B cell (primary cell): ENCODE data around the gene GALNT17. TPM values are rescaled to one million over a fixed set of nuclear protein-coding genes. Genes with fewer than 3 reads are reported as not detected.

ENCODE experiments used
- ATAC-seq: fragments of 200-7000 bp; cut with Tn5 transposase; one replicate; pipeline ENCODE4 v1.10.0; 2021; ENCODE audit warnings: low read depth, mild to moderate bottlenecking, moderate number of reproducible peaks, moderate library complexity
- CTCF ChIA-PET: fragments of 350-600 bp; sonication (Branson Sonifier 250); formaldehyde crosslinking; loops from one replicate; lab custom pipeline; 2021; ENCODE audit warnings: antibody characterized with exemption, inconsistent platforms; lab: Charles Lee
- POLR2A ChIA-PET: fragments of 350-600 bp; sonication (Branson Sonifier 250); formaldehyde crosslinking; loops from one replicate; lab custom pipeline; 2021; ENCODE audit warnings: antibody characterized with exemption; lab: Charles Lee
- DNase-seq: peaks from one replicate; pipeline ENCODE4 v3.0.0; 2013
- H2AFZ ChIP-seq: 2 replicates; pipeline ENCODE4 v1.6.1; 2012; ENCODE audit warnings: mild to moderate bottlenecking, low read depth, low read length; ENCODE audit not compliant: insufficient read depth, poor library complexity, severe bottlenecking
- H3K27ac ChIP-seq, 2 donors: 1 replicate in 1 of 2; 2 replicates in 1 of 2; pipeline ENCODE4 v1.5.1; 2012 to 2013; ENCODE audit warnings: low read length in 2 of 2, mild to moderate bottlenecking in 2 of 2, moderate library complexity in 1 of 2
- H3K27me3 ChIP-seq, 4 experiments: fragments of 200-600 bp in 1 of 4; sonication (generic) in 1 of 4; replicated peaks in 1 of 4; 1 replicate in 2 of 4; 2 replicates in 2 of 4; pipeline versions ENCODE4 v1.6.1 to v1.7.0; 2013 to 2016; ENCODE audit warnings: low read length in 3 of 4, mild to moderate bottlenecking in 2 of 4, mixed read lengths in 1 of 4, moderate library complexity in 1 of 4; ENCODE audit not compliant: insufficient read depth in 4 of 4, control insufficient read depth in 3 of 4; ENCODE audit errors: control extremely low read depth in 1 of 4
- H3K36me3 ChIP-seq, 2 experiments: replicated peaks in 1 of 2; 1 replicate in 1 of 2; 2 replicates in 1 of 2; pipeline versions ENCODE4 v1.6.1 to v1.7.1; 2013; ENCODE audit warnings: low read length in 1 of 2; ENCODE audit not compliant: insufficient read depth in 2 of 2, control insufficient read depth in 1 of 2; ENCODE audit errors: control extremely low read depth in 1 of 2, extremely low read depth in 1 of 2
- H3K4me1 ChIP-seq, 2 donors: fragments of 200-600 bp in 1 of 2; sonication (generic) in 1 of 2; 1 replicate in 1 of 2; 2 replicates in 1 of 2; pipeline versions ENCODE4 v1.5.1 to v1.6.1; 2013 to 2017; ENCODE audit warnings: low read length in 2 of 2; ENCODE audit not compliant: control insufficient read depth in 2 of 2, insufficient read depth in 2 of 2
- H3K4me2 ChIP-seq: replicated peaks from 2 replicates; pipeline ENCODE3; 2012; ENCODE audit warnings: mild to moderate bottlenecking, low read depth, low read length; ENCODE audit not compliant: poor library complexity, severe bottlenecking
- H3K4me3 ChIP-seq, 5 experiments: fragments of 200-600 bp in 1 of 5; sonication (generic) in 1 of 5; 1 replicate in 3 of 5; 2 replicates in 2 of 5; pipeline versions ENCODE4 v1.5.1 to v1.7.0; 2011 to 2016; ENCODE audit warnings: low read length in 4 of 5, mild to moderate bottlenecking in 4 of 5, low read depth in 2 of 5, control low read depth in 1 of 5, moderate library complexity in 1 of 5; ENCODE audit not compliant: insufficient read depth in 1 of 5; ENCODE audit errors: control extremely low read depth in 1 of 5, extremely low read depth in 1 of 5
- H3K79me2 ChIP-seq: fragments of 200-600 bp; sonication (generic); one replicate; pipeline ENCODE4 v1.6.0; 2016; ENCODE audit warnings: low read length; ENCODE audit not compliant: control insufficient read depth, insufficient read depth
- H3K9ac ChIP-seq: fragments of 200-600 bp; sonication (generic); 2 replicates; pipeline ENCODE4 v1.6.1; 2017; ENCODE audit warnings: mild to moderate bottlenecking, low read length, moderate library complexity
- H3K9me3 ChIP-seq, 3 donors: one replicate each; pipeline versions ENCODE4 v1.6.1 to v1.7.1; 2013; ENCODE audit warnings: low read length in 2 of 3; ENCODE audit not compliant: control insufficient read depth in 2 of 3, insufficient read depth in 1 of 3; ENCODE audit errors: control extremely low read depth in 1 of 3
- H4K20me1 ChIP-seq: 2 replicates; pipeline ENCODE4 v1.6.0; 2012; ENCODE audit warnings: mild to moderate bottlenecking, low read length; ENCODE audit not compliant: insufficient read depth, control insufficient read depth, poor library complexity, severe bottlenecking
- H3K27ac Mint-ChIP-seq: one replicate; pipeline ENCODE4 v1.8.0; 2021; ENCODE audit warnings: mixed read lengths
- H3K27me3 Mint-ChIP-seq: one replicate; pipeline ENCODE4 v1.8.0; 2021; ENCODE audit warnings: mixed read lengths
- H3K4me1 Mint-ChIP-seq: one replicate; pipeline ENCODE4 v1.8.0; 2021; ENCODE audit warnings: mixed read lengths
- H3K4me3 Mint-ChIP-seq: one replicate; pipeline ENCODE4 v1.8.0; 2021; ENCODE audit warnings: mixed read lengths
- H3K9me3 Mint-ChIP-seq: one replicate; pipeline ENCODE4 v1.8.0; 2022; ENCODE audit warnings: mixed read lengths; ENCODE audit not compliant: insufficient read depth
- EZH2 ChIP-seq: IDR thresholded peaks from 2 replicates; pipeline ENCODE4 v1.6.1; 2012; ENCODE audit warnings: borderline replicate concordance, low read depth, mild to moderate bottlenecking, moderate library complexity, low read length; ENCODE audit not compliant: insufficient read depth, poor library complexity, severe bottlenecking
- WGBS: methylation state at CpG from one replicate; pipeline ENCODE4 v1.1.5; 2013; ENCODE audit warnings: missing lambda C conversion rate; ENCODE audit not compliant: insufficient coverage; 5-methylcytosine and 5-hydroxymethylcytosine counted together
- intact Hi-C: fragments of 100-400 bp; cut with micrococcal nuclease; formaldehyde crosslinking; loops from one replicate; pipeline ENCODE4 v1.10.0; 2022
- polyA plus RNA-seq: library from polyadenylated mRNA; depleted of rRNA; stranded (reverse); fragments of >200 nt; gene quantifications from 2 replicates; pipeline ENCODE4 v1.2.3, GENCODE V29; 2012
- total RNA-seq, 2 donors: library from RNA; stranded (reverse); fragments of 120-200 nt in 1 of 2; gene quantifications; 1 replicate in 1 of 2; 2 replicates in 1 of 2; pipeline versions ENCODE4 v1.2.3 to v1.2.4, GENCODE V29; 2013 to 2022
- TF ChIP-seq, protein P1 (sequence below): fragments of 200-600 bp; IDR thresholded peaks from one replicate; pipeline ENCODE4 v1.8.0; 2022; ENCODE audit warnings: antibody characterized with exemption, mild to moderate bottlenecking

GALNT17 gene
- total and polyA plus RNA-seq, 2 donors (not counting 1 experiment from before 2014, with no cell fraction given) = not detected

DNA sequence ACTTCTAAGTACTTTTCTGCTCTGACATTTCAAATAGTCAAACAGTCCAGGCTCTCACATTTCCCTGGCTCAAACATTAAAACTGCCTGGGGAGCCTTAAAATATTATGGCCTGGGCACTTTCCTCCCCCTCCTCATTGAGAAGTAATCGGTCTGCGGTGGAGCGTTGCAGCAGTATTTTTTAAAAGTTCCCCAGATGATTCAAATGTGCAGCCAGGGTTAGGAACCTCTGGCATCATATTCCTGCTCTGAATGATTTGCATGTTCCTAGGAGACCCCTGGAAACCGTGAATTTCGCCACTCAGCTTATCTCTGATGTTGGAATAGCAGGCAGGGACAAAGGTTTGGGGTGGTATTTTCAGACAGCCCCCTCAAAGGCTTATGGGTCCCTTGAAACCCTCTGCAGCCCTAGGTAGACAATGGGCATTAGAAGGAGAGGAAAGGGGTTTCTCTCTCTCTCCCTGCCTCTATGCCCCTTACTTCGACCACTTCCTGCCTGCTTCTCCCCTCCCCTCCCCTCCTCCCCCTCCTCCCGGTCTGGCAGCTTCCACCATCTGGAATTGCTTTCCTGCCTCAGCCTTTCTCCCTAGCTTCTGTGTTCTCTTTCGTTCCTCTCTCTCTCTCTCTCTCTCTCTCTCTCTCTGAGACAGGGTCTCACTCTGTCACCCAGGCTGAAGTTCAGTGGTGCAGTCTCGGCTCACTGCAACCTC is 622.2 kb downstream of the GALNT17 start:
- H3K27ac Mint-ChIP-seq = no peak overlapping the region

DNA sequence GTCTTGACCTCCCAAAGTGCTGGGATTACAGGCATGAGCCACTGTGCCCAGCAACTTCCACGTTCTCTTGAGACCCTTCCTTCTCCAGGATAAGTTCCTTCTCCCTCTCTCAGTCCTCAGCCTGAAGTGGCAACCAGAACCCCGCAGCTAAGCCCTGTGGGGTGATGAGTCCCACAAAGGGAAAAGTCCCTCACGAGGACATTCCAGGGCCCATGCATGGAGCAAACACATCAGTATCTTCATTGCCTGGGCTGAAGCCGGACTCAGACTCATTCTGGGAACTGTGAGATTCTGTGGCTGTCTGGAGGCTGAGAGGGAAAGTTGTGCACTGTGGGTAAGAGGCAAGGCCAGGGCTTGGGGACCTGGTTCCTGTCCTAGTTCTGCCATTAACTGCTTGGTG is 622.9 kb downstream of the GALNT17 start:
- Histone ChIP-seq H3K79me2 (no peaks in the 10 kb centered on the region), H3K4me2 (no peak overlapping the region), H3K9ac (no peak overlapping the region), H3K27ac (no peak overlapping the region), H3K9me3 (peaks cover 0 to 16% (median 0%) of the 10 kb centered on the region in 3 donors), H3K4me3 (no peak overlapping the region), H3K36me3 (no peaks in the 10 kb centered on the region), H2AFZ (no peak overlapping the region), H3K4me1 (no peaks in the 10 kb centered on the region), H3K27me3 (peaks cover 0 to 6% (median 0%) of the 10 kb centered on the region in 4 experiments), H4K20me1 (no peaks in the 10 kb centered on the region)
- CTCF ChIA-PET = no interaction called here
- Mint-ChIP-seq H3K27me3 (peaks cover 17% of the 10 kb centered on the region), H3K4me1 (no peaks in the 10 kb centered on the region), H3K27ac (no peak overlapping the region), H3K9me3 (peaks cover 8% of the 10 kb centered on the region), H3K4me3 (no peak overlapping the region)
- no peak for ATAC-seq
- WGBS = 88% methylated on average over 4 of the region's 4 CpGs
- no peak for TF ChIP-seq EZH2
- POLR2A ChIA-PET = no interaction called here
- DNase-seq = no peak
- intact Hi-C loops = no loop called here

More for the DNA sequence above, 622.2 kb downstream of the GALNT17 start:
- peaks cover 7% of the 10 kb centered on the region for H3K9me3 Mint-ChIP-seq
- Histone ChIP-seq H3K9me3 (peaks cover 0 to 14% (median 0%) of the 10 kb centered on the region in 3 donors), H3K36me3 (no peaks in the 10 kb centered on the region), H3K4me3 (no peak overlapping the region), H3K4me2 (no peak overlapping the region), H4K20me1 (no peaks in the 10 kb centered on the region), H3K4me1 (no peaks in the 10 kb centered on the region), H3K9ac (no peak overlapping the region), H2AFZ (no peak overlapping the region), H3K79me2 (no peaks in the 10 kb centered on the region), H3K27ac (no peak overlapping the region), H3K27me3 (peaks cover 0 to 6% (median 0%) of the 10 kb centered on the region in 4 experiments)
- peaks cover 17% of the 10 kb centered on the region for H3K27me3 Mint-ChIP-seq
- H3K4me3 Mint-ChIP-seq = no peak overlapping the region
- ChIA-PET CTCF (no interaction called here), POLR2A (no interaction called here)
- 62% methylated on average over 9 of the region's 9 CpGs for WGBS
- ATAC-seq (no peak), DNase-seq (no peak)
- no peaks in the 10 kb centered on the region for H3K4me1 Mint-ChIP-seq
- intact Hi-C loops = no loop called here
- TF ChIP-seq, protein P1, sequence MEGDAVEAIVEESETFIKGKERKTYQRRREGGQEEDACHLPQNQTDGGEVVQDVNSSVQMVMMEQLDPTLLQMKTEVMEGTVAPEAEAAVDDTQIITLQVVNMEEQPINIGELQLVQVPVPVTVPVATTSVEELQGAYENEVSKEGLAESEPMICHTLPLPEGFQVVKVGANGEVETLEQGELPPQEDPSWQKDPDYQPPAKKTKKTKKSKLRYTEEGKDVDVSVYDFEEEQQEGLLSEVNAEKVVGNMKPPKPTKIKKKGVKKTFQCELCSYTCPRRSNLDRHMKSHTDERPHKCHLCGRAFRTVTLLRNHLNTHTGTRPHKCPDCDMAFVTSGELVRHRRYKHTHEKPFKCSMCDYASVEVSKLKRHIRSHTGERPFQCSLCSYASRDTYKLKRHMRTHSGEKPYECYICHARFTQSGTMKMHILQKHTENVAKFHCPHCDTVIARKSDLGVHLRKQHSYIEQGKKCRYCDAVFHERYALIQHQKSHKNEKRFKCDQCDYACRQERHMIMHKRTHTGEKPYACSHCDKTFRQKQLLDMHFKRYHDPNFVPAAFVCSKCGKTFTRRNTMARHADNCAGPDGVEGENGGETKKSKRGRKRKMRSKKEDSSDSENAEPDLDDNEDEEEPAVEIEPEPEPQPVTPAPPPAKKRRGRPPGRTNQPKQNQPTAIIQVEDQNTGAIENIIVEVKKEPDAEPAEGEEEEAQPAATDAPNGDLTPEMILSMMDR = no peak
- no peak for TF ChIP-seq EZH2
